ENCODE data around the gene SEC24B. TPM values are rescaled to one million over a fixed set of nuclear protein-coding genes. Genes with fewer than 3 reads are reported as not detected.
"Not testable (repeated sequence)": the region's sequence is repeated elsewhere in the genome, so short reads cannot be mapped to it uniquely, and the experiment has no call there.

The SEC24B gene
- total RNA-seq, 1 experiment from 2014 or later: 21.1 TPM

- peak; percentile 26 for DNase-seq (ENCODE audit: low read depth)
These were observed 919 bp upstream of the SEC24B start for GRCh38 chr4:109432696-109433095.

DNA sequence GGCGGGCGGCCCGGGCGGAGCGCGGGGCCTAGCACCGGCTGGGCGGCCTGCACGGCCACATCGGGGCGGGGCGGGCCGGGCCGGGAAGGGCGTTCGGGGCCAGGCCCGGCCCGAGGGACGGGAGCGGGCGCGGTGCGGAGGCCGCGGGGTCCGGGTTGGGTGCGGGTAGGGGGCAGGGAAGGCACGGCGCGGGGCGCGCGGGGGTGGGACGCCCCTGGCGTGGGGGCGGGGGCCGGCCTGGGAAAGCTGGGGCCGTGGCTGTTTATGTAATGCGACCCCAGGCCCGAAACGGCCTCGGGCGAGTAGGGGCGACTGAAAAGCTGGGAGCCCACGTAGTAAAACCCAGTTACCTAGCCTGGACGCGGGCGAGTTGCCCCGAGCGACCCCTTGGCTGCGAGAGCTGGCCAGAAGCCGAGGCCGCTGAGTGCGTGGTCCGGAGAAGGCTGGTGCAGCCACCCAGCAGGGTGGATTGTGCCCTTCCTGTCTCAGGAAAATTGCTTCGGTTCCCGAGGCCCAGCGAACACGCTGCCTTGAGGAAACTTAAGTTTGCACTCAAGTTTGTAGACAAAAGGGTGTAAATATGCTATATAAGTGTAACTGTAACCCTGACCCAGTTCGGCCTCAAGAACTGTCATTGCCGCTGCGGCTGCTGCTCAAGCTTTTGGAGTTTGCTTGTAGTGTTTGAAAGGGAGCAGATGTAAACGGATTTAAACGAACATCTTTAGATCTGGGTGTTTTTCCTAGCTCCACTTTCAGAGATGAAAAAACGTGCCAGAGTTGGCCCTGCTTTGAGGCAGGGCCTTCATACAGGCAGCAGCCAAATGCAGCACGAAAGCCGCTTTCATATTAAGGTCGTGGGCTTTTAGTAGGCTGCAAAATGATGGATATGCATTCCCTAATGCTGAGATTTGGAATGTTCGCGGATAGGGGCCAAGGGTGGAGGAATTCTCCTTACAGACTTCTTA, 674 bp downstream of the SEC24B start:
- DNase-seq (ENCODE audit: low read depth): peak; percentile 19

DNA sequence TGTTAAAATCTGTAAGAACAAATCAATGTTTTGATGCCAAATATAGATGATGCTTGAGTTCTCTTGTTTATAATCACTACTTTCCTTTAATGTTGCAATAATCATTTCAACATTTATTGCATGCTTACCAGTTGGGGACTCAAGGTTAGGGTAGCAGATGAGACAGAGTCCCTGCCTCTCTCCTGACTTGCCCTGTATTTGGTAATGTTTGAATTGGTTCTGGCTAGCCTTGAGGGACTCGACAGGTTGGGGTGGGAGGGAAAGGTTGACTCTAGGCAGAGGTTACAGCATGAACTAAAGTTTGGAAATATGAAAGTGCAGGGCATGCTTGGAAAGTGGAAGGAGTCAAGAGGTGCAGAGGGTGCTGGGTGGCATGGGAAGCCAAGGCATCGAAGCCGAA, 2.0 kb downstream of the SEC24B start:
- no peak for DNase-seq (ENCODE audit: low read depth)

DNA sequence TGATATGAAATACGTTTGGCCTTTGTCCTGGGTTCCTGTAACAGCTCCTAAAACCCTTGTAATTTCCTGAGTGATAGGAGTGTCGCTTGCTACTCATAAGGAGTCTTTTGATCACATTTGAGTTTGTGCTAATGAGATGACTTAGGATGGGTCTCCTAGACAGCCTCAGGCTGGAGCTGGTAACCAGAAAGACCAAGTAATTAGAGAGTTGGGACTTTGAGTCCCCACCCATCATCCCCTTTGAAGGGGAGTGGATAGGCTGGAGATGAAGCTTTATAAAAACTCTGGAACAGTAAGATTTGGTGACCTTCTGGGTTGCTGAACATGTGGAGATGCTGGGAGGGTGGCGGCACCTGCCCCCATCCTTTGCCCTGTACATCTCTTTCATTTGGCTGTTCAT, 2.9 kb downstream of the SEC24B start:
- no peak for DNase-seq (ENCODE audit: low read depth)

DNA sequence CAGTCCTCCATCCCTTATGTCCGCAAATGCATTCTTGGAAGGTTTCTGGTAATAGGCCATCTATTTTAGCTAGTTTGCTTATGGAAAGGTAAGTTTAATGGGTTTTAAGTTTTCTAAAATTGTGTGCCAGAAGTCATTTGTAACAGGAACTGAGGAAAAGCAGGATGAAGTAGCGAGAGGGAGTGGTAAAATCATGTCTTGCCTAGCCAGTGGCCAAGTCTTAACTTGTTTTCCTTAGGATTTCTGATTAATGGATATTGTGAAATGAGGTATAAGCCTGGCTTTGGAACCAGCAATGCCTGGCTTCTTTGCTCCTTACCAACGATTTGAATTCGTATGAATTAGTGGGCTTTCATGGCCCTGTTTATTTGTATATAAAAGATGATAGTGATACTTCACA, 7.3 kb downstream of the SEC24B start:
- no peak for DNase-seq (ENCODE audit: low read depth)

GRCh38 chr4:109441862-109442458, 8.3 kb downstream of the SEC24B start:
- DNase-seq (ENCODE audit: low read depth): peak; percentile 35

DNA sequence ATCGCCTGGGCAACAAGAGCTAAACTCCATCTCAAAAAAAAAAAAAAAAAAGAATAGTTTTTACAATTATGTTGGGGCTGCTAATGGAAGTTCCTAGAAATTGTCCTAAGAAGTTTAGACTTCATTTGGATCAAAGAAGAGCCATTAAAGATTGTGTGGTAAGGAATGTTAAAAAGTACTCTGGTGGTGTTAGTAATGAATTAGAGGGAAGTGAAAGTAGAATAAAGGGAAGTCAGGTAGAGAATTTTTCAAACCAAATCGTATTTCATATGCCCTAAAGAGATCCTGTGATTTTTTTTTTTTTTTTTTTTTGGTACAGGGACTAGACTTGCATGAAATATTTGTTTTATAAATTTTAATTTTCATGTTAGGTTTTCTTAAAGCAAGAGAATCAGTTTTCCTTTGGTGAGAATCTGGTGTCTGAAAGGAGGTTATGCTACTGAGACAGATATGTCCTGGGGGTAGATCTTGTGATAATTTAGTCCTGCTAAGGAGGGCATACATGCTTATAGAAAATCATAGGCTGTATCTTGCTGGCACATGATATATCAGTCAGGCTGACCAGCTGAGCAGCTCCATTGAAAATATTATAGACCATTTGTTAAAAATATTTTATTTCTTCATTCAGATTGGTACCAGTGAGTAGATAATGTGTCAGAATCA, 10.7 kb downstream of the SEC24B start:
- no peak for DNase-seq (ENCODE audit: low read depth)

GRCh38 chr4:109447278-109447677, 13.7 kb downstream of the SEC24B start:
- DNase-seq (ENCODE audit: low read depth): no peak

DNA sequence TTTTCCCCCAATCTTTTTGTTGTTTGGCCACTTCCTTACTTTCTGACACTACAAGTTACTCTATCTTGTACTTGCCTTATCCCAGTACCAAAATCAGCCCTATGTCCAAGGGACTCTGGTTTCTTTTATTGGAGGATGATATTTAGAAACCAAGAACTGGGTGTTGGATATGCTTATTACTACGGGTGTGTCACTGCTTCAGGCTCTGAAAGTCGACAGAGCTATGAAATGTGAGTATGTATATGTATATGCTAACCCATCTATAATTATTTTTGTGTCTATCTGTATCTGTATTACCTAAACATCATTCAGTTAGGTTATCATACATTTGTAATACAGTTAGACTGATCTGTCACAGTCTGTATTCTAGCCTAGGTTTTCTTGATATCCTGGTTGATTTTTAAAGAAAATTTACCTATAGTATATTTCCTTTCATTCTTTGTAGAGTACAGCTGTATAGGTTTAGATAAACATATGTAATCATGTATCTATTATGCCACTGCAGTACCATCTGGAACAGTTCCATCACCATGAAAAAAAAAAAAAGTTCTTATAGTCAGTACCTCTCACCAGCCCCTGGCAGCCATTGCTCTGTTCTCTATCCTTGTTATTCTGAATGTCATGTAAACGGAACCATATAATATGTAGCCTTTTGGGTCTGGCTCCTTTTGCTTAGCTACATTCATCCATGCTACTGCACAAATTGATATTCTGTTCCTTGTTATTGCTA, 18.1 kb downstream of the SEC24B start:
- DNase-seq (ENCODE audit: low read depth): no peak

DNA sequence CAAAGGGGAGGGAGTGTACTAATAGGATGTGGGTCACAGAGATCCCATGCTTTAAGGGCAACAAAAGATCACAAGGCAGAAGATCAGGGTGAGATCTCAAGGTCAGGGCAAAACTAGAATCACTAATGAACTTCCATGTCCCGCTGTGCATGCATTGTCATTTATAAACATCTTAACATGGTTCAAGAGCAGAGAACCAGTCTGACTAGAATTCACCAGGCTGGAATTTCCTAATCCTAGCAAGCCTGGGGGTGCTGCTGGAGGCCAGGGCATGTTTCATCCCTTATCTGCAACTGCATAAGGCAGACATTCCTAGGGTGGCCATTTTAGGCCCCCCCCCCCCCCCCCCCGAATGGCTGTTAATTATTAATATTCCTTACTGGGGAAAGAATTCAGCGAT, 19.5 kb downstream of the SEC24B start:
- not testable (repeated sequence) for DNase-seq (ENCODE audit: low read depth)

DNA sequence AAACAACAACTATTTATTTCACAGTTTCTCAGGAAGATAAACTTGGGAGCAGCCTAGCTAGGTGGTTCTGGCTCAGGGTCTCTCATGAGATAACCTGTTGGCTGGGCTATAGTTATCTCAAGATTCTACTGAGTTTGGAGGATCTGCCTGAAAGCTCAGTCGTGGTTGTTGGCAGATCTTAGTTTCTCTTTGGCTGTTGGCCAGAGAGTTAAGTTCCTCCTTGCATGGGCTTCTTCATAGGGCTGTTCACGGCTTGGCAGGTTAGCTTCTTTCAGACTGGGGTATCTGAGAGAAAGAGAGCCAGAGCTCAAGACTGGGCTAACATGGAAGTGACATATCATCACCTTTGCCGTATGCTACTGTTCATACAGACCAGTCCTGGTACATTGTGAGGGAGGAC, 28.7 kb downstream of the SEC24B start:
- no peak for DNase-seq (ENCODE audit: low read depth)

DNA sequence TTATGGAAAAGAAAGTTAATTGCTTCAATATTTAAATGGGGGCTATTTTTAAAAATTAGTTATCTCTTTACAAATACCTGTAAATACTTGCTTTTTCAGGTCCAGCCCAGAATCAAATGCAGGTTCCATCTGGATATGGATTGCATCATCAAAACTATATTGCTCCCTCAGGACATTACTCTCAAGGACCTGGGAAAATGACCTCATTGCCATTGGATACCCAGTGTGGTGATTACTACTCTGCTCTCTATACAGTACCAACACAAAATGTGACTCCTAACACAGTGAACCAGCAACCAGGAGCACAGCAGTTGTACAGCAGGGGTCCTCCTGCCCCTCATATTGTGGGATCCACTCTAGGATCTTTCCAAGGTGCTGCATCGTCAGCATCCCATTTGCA, 29.2 kb downstream of the SEC24B start:
- peak; percentile 7 for DNase-seq (ENCODE audit: low read depth)

DNA sequence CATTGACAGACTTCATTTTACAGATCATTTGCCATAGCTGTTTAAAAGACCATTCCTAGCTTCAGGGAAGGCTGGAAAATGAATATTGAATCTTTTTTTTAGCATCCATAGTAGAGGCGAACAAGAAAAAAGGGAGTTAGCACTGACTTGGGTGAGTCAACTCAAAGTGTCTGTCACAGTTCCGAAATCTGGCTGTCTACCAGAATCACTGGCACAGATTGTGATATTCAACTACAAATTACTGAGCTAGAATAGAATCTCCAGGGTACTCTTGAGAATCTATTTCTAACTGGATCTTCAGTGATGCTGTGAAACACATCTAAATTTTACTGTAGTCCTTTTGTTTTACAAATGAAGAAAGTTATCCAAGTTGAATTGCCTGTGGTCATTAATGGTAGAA, 31.5 kb downstream of the SEC24B start:
- peak; percentile 16 for DNase-seq (ENCODE audit: low read depth)

GRCh38 chr4:109469915-109470314, 36.3 kb downstream of the SEC24B start:
- no peak for DNase-seq (ENCODE audit: low read depth)

- peak; percentile 57 for DNase-seq (ENCODE audit: low read depth)
These were observed 38.7 kb downstream of the SEC24B start for GRCh38 chr4:109472343-109472761.

GRCh38 chr4:109473824-109474223, 40.2 kb downstream of the SEC24B start:
- no peak for DNase-seq (ENCODE audit: low read depth)

DNA sequence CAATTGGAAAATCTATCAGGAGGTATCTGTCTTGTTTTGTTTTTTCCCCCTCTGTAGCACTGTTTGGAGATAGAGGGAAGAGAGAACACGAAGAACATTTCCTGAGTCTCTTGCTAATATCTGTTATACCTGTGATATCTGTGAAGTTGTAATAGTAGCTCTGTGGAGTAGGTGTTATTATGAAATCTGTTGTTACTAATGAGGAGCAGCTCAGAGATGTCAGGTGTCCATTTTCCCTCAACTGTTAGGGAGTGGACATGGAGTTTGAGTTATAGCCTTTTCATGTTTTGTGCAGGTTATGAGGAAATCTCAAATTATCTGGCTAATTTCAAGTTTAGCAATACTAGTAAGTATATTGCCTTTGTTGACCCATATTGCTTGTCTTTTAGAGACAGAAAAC, 52.4 kb downstream of the SEC24B start:
- no peak for DNase-seq (ENCODE audit: low read depth)

DNA sequence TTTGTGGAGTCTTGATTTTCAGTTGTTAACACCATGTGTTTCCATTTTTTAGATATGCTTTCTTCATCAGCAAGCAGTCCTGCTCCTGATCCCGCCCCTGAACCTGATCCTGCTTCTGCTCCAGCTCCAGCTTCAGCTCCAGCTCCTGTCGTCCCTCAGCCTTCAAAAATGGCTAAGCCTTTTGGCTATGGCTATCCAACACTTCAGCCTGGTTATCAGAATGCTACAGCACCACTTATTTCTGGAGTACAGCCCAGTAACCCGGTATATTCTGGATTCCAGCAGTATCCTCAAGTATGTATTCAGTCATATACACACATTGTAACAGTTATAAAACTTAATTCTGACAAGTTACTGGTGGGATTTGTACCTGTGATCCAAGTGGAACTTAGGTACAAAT, 60.9 kb downstream of the SEC24B start:
- no peak for DNase-seq (ENCODE audit: low read depth)

- DNase-seq (ENCODE audit: low read depth): no peak
These were observed 61.9 kb downstream of the SEC24B start for GRCh38 chr4:109495514-109495913.

DNA sequence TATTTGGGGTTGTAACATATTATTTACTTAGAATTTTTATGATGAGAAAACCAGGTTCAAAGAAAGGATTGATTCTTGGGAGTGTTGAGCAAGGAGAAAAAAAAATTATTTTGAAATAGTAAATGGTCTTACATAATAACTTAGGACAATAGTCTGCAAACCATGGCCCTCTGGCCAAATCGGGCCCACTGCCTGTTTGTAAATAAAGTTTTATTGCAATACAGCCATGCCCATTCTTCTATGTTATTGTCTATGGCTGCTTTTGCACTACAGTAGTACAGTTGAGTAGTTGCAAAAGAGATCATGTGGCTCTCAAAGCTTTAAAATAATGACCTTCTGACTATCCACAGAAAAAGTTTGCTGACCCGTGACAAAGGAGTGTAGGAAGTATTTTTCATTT, 63.3 kb downstream of the SEC24B start:
- DNase-seq (ENCODE audit: low read depth): no peak

- no peak for DNase-seq (ENCODE audit: low read depth)
These were observed 63.9 kb downstream of the SEC24B start for GRCh38 chr4:109497511-109497910.

GRCh38 chr4:109499513-109499912, 65.9 kb downstream of the SEC24B start:
- no peak for DNase-seq (ENCODE audit: low read depth)

Measured in RPMI7951 (cell line).